ENCODE results near the gene MAMDC2. TPM values are rescaled to one million over a fixed set of nuclear protein-coding genes. Genes with fewer than 3 reads are reported as not detected.

Gene MAMDC2
- total and polyA plus RNA-seq, 2 donors (not counting 1 experiment from before 2014, with no cell fraction given), result 14.4 to 23.0 TPM

DNA sequence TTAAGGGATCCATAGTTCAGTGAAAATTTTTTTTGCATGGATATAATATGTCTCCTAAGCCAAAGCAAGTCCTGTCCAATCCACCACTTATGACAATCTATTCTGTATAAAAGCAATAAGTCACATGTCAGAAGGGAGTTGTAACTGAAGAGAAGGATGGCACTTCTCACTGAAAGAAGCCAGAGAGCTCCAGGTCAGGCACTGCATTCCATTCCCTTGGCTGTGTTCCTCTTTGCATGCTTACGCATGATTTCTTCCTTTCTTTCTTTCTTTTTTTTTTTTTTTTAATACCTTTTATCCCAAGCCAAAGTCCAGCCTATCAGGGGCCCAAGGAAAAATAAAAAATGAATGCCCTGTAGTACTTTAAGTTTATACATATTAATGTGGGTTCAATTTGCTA lies 39.8 kb downstream of the MAMDC2 start:
- no peak overlapping the region for H3K9ac ChIP-seq (ENCODE audit: insufficient read depth, low read length)
- TF ChIP-seq, protein P1, sequence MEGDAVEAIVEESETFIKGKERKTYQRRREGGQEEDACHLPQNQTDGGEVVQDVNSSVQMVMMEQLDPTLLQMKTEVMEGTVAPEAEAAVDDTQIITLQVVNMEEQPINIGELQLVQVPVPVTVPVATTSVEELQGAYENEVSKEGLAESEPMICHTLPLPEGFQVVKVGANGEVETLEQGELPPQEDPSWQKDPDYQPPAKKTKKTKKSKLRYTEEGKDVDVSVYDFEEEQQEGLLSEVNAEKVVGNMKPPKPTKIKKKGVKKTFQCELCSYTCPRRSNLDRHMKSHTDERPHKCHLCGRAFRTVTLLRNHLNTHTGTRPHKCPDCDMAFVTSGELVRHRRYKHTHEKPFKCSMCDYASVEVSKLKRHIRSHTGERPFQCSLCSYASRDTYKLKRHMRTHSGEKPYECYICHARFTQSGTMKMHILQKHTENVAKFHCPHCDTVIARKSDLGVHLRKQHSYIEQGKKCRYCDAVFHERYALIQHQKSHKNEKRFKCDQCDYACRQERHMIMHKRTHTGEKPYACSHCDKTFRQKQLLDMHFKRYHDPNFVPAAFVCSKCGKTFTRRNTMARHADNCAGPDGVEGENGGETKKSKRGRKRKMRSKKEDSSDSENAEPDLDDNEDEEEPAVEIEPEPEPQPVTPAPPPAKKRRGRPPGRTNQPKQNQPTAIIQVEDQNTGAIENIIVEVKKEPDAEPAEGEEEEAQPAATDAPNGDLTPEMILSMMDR (conservative IDR thresholded peaks at IDR 0.05 in 1 of 2, IDR thresholded peaks at IDR 0.05 in 1 of 2; ENCODE audit: low read depth in 1 of 2, low read length in 2 of 2), result no peak
- TF ChIP-seq EZH2 (IDR thresholded peaks at IDR 0.05; ENCODE audit: low read length, missing control alignments), result no peak
- no peaks in the 10 kb centered on the region for H3K36me3 ChIP-seq (ENCODE audit: control insufficient read depth, insufficient read depth, low read length)
- no peaks in the 10 kb centered on the region for H3K9me3 ChIP-seq (ENCODE audit: control insufficient read depth, insufficient read depth, low read depth, low read length)
- no peaks in the 10 kb centered on the region for H3K27me3 ChIP-seq (ENCODE audit: control insufficient read depth, insufficient read depth, low read length)
- H3K4me3 ChIP-seq (replicated peaks in 1 of 4; ENCODE audit: control extremely low read depth in 1 of 4, insufficient read depth in 1 of 4, low read depth in 3 of 4, low read length in 4 of 4), result no peak overlapping the region
- no peak overlapping the region for H3K4me2 ChIP-seq (ENCODE audit: extremely low read depth, insufficient read depth, low read length)
- H4K20me1 ChIP-seq (ENCODE audit: control insufficient read depth, extremely low read depth, insufficient read depth, low read length), result no peaks in the 10 kb centered on the region
- H3K27ac ChIP-seq (ENCODE audit: insufficient read depth, low read length), result no peak overlapping the region
- peaks cover 3% of the 10 kb centered on the region for H3K4me1 ChIP-seq (ENCODE audit: control insufficient read depth, extremely low read depth, insufficient read depth, low read length)
- DNase-seq (ENCODE audit: low read depth in 2 of 2), result peak in 1 of 2 donors; percentile 59
- H3K79me2 ChIP-seq (ENCODE audit: control insufficient read depth, insufficient read depth, low read length), result no peaks in the 10 kb centered on the region
- no peak overlapping the region for H2AFZ ChIP-seq (ENCODE audit: low read length)

DNA sequence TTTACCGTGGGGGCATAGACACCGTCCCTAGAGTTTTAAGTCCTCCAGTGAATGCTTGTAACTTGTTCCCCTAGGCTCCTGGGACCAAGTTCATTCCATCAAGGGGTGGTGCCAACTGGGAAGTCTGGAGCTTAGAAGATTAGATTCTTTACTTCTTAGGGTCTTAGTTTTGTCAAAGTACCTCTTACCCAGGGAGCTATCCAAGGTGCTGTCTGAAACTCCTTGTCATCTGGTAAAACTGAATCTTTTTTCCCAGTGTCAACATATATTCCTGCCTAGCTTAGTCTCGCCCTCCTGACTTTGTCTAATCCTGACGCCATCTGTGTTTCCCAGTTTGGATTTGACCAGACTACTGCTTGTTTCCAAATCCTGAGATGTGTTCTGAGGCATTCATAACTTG lies 41.6 kb downstream of the MAMDC2 start:
- H3K9me3 ChIP-seq (ENCODE audit: control insufficient read depth, insufficient read depth, low read depth, low read length), result no peaks in the 10 kb centered on the region
- no peaks in the 10 kb centered on the region for H3K27me3 ChIP-seq (ENCODE audit: control insufficient read depth, insufficient read depth, low read length)
- H3K4me2 ChIP-seq (ENCODE audit: extremely low read depth, insufficient read depth, low read length), result no peak overlapping the region
- peaks cover 3% of the 10 kb centered on the region for H3K4me1 ChIP-seq (ENCODE audit: control insufficient read depth, extremely low read depth, insufficient read depth, low read length)
- no peaks in the 10 kb centered on the region for H3K79me2 ChIP-seq (ENCODE audit: control insufficient read depth, insufficient read depth, low read length)
- H2AFZ ChIP-seq (ENCODE audit: low read length), result no peak overlapping the region
- H3K9ac ChIP-seq (ENCODE audit: insufficient read depth, low read length), result no peak overlapping the region
- no peak for TF ChIP-seq EZH2 (IDR thresholded peaks at IDR 0.05; ENCODE audit: low read length, missing control alignments)
- TF ChIP-seq, protein P1 (conservative IDR thresholded peaks at IDR 0.05 in 1 of 2, IDR thresholded peaks at IDR 0.05 in 1 of 2; ENCODE audit: low read depth in 1 of 2, low read length in 2 of 2), result no peak
- no peaks in the 10 kb centered on the region for H4K20me1 ChIP-seq (ENCODE audit: control insufficient read depth, extremely low read depth, insufficient read depth, low read length)
- H3K27ac ChIP-seq (ENCODE audit: insufficient read depth, low read length), result no peak overlapping the region
- H3K4me3 ChIP-seq (replicated peaks in 1 of 4; ENCODE audit: control extremely low read depth in 1 of 4, insufficient read depth in 1 of 4, low read depth in 3 of 4, low read length in 4 of 4), result no peak overlapping the region
- peak; percentile 51 to 59 for DNase-seq (ENCODE audit: low read depth in 2 of 2)
- H3K36me3 ChIP-seq (ENCODE audit: control insufficient read depth, insufficient read depth, low read length), result no peaks in the 10 kb centered on the region

DNA sequence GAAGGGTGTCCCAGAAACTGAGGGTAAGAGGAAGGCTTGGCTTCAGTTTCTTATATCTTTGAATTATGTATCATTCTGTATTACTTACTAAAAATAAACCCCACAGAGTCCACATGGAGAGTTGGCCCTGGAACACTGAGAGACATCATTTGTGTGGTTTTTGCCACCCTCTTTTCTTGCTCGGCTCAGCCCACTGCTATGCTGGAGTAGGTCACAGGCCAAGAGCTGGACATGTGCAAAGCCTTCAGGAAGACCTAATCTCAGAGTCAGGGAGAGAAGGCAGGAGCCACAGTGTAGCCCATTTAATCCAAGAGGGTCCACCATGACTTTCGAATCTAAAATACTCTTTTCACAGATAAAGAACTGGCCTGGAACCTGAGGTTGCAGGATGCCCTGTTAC lies 47.5 kb downstream of the MAMDC2 start:
- no peaks in the 10 kb centered on the region for H4K20me1 ChIP-seq (ENCODE audit: control insufficient read depth, extremely low read depth, insufficient read depth, low read length)
- no peak overlapping the region for H3K27ac ChIP-seq (ENCODE audit: insufficient read depth, low read length)
- no peak for DNase-seq (ENCODE audit: low read depth in 2 of 2)
- no peaks in the 10 kb centered on the region for H3K27me3 ChIP-seq (ENCODE audit: control insufficient read depth, insufficient read depth, low read length)
- no peaks in the 10 kb centered on the region for H3K36me3 ChIP-seq (ENCODE audit: control insufficient read depth, insufficient read depth, low read length)
- H2AFZ ChIP-seq (ENCODE audit: low read length), result no peak overlapping the region
- H3K4me3 ChIP-seq (replicated peaks in 1 of 4; ENCODE audit: control extremely low read depth in 1 of 4, insufficient read depth in 1 of 4, low read depth in 3 of 4, low read length in 4 of 4), result no peak overlapping the region
- H3K4me1 ChIP-seq (ENCODE audit: control insufficient read depth, extremely low read depth, insufficient read depth, low read length), result no peaks in the 10 kb centered on the region
- no peak overlapping the region for H3K9ac ChIP-seq (ENCODE audit: insufficient read depth, low read length)
- no peaks in the 10 kb centered on the region for H3K9me3 ChIP-seq (ENCODE audit: control insufficient read depth, insufficient read depth, low read depth, low read length)
- H3K79me2 ChIP-seq (ENCODE audit: control insufficient read depth, insufficient read depth, low read length), result no peaks in the 10 kb centered on the region
- TF ChIP-seq, protein P1 (conservative IDR thresholded peaks at IDR 0.05 in 1 of 2, IDR thresholded peaks at IDR 0.05 in 1 of 2; ENCODE audit: low read depth in 1 of 2, low read length in 2 of 2), result no peak
- TF ChIP-seq EZH2 (IDR thresholded peaks at IDR 0.05; ENCODE audit: low read length, missing control alignments), result no peak
- no peak overlapping the region for H3K4me2 ChIP-seq (ENCODE audit: extremely low read depth, insufficient read depth, low read length)
